Activated CD4-positive, CD25-positive, alpha-beta regulatory T cell treated with anti-CD3 and anti-CD28 coated beads, Interleukin-2, amount 50 U/mL, for 72 hours (primary cell): Measurements from ENCODE around the gene EMP1.

Experiments used
- DNase-seq: peaks from one replicate; pipeline ENCODE4 v3.0.0; 2021

EMP1 gene

GRCh38 chr12:13198241-13198640 is 1.7 kb downstream of the EMP1 start:
- DNase-seq: no peak

GRCh38 chr12:13198876-13199275 is 2.4 kb downstream of the EMP1 start:
- no peak for DNase-seq

GRCh38 chr12:13199592-13199991 is 3.1 kb downstream of the EMP1 start:
- no peak for DNase-seq

GRCh38 chr12:13200841-13201240 is 4.3 kb downstream of the EMP1 start:
- DNase-seq: no peak

GRCh38 chr12:13203034-13203922 is 6.8 kb downstream of the EMP1 start:
- no peak for DNase-seq

GRCh38 chr12:13204428-13204827 is 7.9 kb downstream of the EMP1 start:
- DNase-seq: no peak

GRCh38 chr12:13205809-13206559 is 9.5 kb downstream of the EMP1 start:
- DNase-seq: no peak

- no peak for DNase-seq
Observed at GRCh38 chr12:13206560-13206897, 10.0 kb downstream of the EMP1 start.

- DNase-seq: no peak
Observed at GRCh38 chr12:13208533-13209435, 12.3 kb downstream of the EMP1 start.

- no peak for DNase-seq
Observed at GRCh38 chr12:13209436-13210235, 13.1 kb downstream of the EMP1 start.

- DNase-seq: no peak
Observed at GRCh38 chr12:13210236-13211190, 14.0 kb downstream of the EMP1 start.

GRCh38 chr12:13211191-13211858 is 14.8 kb downstream of the EMP1 start:
- no peak for DNase-seq

- peak; percentile 59 for DNase-seq
Observed at GRCh38 chr12:13211859-13212664, 15.5 kb downstream of the EMP1 start.

GRCh38 chr12:13215056-13215455 is 18.5 kb downstream of the EMP1 start:
- DNase-seq: no peak

- DNase-seq: no peak
Observed at GRCh38 chr12:13218641-13219040, 22.1 kb downstream of the EMP1 start.

- DNase-seq: no peak
Observed at GRCh38 chr12:13219320-13219719, 22.8 kb downstream of the EMP1 start.

GRCh38 chr12:13220838-13221237 is 24.3 kb downstream of the EMP1 start:
- DNase-seq: no peak

GRCh38 chr12:13222076-13222475 is 25.6 kb downstream of the EMP1 start:
- DNase-seq: no peak

GRCh38 chr12:13223179-13223804 is 26.8 kb downstream of the EMP1 start:
- no peak for DNase-seq
